Mammary epithelial cell (primary cell): ENCODE results near the gene BORCS8.

Experiments used
- CTCF ChIP-seq, 2 donors: IDR thresholded peaks in 1 of 2; conservative IDR thresholded peaks in 1 of 2; 2 replicates each; pipeline ENCODE4 v1.5.1; 2011 to 2012; ENCODE audit warnings: inconsistent platforms in 2 of 2, low read length in 2 of 2, mild to moderate bottlenecking in 2 of 2, control low read depth in 1 of 2, low read depth in 1 of 2; ENCODE audit not compliant: insufficient read depth in 1 of 2; ENCODE audit errors: extremely low read depth in 1 of 2
- EZH2 ChIP-seq: IDR thresholded peaks from 2 replicates; pipeline ENCODE4 v1.6.1; 2012; ENCODE audit warnings: low read length, inconsistent platforms, borderline replicate concordance

- TF ChIP-seq CTCF (conservative IDR thresholded peaks at IDR 0.05 in 1 of 2, IDR thresholded peaks at IDR 0.05 in 1 of 2; ENCODE audit: extremely low read depth in 1 of 2, insufficient read depth in 1 of 2, low read depth in 1 of 2, low read length in 2 of 2) = no peak
- TF ChIP-seq EZH2 = no peak
Measured at GRCh38 chr19:19169236-19170052, 22.5 kb downstream of the BORCS8 start.
